GM21576 (cell line): ENCODE results near the gene ATM.

ENCODE experiments used
- ATAC-seq: cut with Tn5 transposase; IDR thresholded peaks from one replicate; pipeline ENCODE4 v1.9.1; 2021; ENCODE audit warnings: mild to moderate bottlenecking, moderate library complexity; ENCODE audit not compliant: unreplicated experiment

ATM gene

GRCh38 chr11:108218912-108219783, 3.7 kb upstream of the ATM start:
- no peak for ATAC-seq

DNA sequence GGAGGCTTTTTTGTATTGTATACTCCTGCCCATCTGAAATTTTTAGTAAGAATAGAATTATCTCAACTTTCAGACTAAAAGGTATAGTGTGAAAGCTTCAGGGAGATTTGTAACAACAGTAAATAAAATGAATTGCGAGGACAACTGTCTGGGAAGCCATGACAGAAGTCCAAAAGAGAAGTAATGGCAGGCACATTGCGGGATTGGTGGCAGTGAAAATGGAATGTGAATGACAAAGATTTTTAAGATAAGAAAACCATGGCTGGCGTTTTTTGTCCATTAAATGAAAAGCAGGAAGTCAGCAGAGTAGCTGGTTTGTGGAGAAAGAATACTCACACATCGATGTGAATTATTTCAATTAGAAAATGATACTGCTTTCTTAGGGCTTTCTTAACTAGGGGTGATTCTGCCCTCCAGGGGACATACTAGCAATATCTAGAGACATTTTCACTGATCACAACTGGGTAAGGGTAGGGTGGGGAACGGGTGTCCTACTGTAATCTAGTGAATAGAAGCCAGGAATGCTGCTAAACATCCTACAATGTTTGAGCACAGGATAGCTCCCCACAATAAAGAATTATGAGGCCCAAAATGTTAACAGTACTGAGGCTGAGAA, 2.0 kb upstream of the ATM start:
- no peak for ATAC-seq

- no peak for ATAC-seq
Measured at GRCh38 chr11:108221371-108221770, 1.5 kb upstream of the ATM start.

- ATAC-seq, result no peak
Measured at GRCh38 chr11:108221911-108222573, 825 bp upstream of the ATM start.

- peak; percentile 29 for ATAC-seq
Measured at GRCh38 chr11:108223348-108224149, 682 bp downstream of the ATM start.

DNA sequence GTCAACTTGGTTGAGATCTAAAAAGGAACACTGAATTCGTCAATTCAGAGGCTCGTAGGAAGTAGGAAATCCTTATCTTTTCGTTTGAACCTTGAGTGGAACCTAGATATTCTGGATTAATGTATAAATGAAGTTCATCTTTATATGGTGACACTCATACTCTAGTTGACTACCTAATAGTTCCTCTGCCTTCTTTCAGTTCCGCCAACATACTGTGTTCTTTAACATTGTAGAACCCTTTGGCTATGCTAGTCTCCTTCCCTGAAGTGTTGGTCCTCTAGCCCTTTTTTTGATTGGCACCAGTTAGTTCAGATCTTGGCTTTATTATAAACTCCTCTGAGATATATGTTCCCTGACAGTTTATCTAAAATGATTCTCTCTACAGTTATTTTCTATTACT, 1.5 kb downstream of the ATM start:
- no peak for ATAC-seq

DNA sequence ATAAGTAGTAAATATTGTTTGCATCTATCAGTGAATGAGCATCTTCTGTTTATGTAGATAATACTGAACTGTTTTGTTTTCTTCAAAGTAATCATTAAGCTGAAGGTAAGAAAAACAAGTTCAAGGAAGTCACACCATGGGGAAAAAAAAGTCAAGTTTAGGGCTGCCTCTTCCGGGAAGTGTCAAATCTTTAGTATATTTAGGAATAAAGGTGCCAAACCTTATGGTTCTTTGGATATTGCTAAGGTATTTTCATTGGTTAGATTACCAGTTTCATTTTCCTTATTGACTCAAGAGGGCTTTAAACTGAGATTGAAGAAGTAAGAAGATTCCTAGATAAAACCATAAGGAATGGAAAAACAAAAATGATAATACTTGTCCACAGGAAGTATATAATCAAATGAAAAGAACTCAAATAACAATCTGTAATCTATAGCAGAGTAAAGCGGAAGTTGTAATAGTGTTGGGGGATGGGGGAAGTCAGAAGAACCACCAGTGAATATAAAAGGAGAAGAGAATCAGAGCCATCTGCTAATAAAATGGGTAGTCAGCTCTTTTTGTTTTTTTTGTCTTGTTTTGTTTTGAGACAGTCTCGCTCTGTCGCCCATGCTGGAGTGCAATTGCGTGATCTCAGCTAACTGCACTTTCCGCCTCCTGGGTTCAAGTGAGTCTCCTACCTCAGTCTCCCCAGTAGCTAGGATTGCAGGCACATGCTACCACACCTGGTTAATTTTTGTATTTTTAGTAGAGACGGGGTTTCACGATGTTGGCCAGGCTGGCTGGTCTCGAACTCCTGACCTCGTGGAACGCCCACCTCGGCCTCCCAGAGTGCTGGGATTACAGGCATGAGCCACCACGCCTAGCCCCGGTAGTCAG, 2.3 kb downstream of the ATM start:
- no peak for ATAC-seq

DNA sequence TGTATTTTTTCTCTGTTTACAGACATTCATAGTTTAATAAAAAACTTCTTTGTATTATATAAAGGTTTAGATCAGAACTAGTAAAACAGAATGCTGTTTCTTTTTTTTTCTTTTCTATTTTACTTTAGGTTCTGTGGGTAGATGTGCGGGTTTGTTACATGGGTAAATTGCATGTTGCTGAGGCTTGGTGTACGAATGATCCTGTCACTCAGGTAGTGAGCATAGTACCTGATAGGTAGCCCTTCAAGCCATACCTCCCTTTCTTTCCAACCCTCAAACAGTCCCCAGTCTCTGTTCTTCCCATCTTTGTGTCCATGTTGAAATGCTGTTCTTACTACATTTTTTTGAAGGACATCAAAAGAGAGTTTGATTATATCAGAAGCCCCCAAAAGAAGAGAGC, 3.2 kb downstream of the ATM start:
- no peak for ATAC-seq

GRCh38 chr11:108228251-108228650, 5.4 kb downstream of the ATM start:
- no peak for ATAC-seq

GRCh38 chr11:108233277-108233945, 10.5 kb downstream of the ATM start:
- no peak for ATAC-seq

GRCh38 chr11:108235192-108235591, 12.3 kb downstream of the ATM start:
- ATAC-seq, result no peak

DNA sequence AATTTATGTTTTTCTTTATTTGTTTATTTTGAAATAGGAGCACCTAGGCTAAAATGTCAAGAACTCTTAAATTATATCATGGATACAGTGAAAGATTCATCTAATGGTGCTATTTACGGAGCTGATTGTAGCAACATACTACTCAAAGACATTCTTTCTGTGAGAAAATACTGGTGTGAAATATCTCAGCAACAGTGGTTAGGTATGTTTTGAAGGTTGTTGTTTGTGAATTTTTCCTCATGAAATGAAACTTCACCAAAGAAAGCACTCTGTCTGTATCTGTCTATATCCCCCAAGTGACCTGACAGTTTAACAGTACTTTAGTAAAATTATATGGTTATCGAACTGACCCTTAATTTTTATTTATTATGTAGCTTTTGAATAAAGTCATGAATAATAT, 12.8 kb downstream of the ATM start:
- ATAC-seq, result no peak

- ATAC-seq, result peak; percentile 38
Measured at GRCh38 chr11:108237058-108237481, 14.2 kb downstream of the ATM start.

DNA sequence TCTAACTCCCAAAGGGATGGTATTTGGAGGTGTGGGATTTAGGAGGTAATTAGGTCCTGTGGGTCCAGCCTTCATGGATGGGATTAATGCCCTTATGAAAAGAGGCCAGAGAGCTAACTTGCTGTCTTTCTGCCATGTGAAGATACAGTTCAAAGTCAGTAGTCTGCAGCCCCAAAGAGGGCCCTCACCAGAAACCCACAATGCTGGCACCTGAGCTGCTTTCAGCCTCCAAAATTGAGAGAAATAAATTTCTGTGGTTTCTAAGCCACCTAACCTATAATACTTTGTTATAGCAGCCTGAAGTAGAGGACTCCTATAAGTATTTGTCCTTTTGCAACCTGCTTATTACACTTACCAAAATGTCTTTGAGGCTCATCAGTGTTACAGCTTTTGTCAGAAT, 16.2 kb downstream of the ATM start:
- no peak for ATAC-seq

GRCh38 chr11:108241330-108242037, 18.6 kb downstream of the ATM start:
- ATAC-seq, result no peak

- ATAC-seq, result no peak
Measured at GRCh38 chr11:108242422-108242821, 19.6 kb downstream of the ATM start.

DNA sequence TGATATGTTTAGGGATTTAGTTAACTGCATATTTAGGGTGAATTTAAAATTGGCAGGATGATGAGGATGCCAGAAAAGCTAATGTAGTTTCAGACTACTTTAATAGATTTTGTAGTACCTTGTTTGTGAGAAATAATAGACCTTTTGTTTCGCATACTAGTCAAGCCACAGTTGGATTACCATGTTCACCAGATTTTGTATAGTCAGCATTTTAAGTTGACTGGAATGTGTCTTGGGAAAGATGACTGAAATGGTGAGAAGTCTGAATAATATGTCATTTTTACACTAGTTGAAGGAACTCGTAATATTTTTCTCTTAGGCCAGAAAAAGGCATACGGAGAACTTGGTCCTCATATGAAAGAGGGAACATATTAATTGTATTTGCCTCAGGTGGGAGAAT, 23.4 kb downstream of the ATM start:
- ATAC-seq, result no peak

- ATAC-seq, result no peak
Measured at GRCh38 chr11:108246885-108247284, 24.0 kb downstream of the ATM start.

DNA sequence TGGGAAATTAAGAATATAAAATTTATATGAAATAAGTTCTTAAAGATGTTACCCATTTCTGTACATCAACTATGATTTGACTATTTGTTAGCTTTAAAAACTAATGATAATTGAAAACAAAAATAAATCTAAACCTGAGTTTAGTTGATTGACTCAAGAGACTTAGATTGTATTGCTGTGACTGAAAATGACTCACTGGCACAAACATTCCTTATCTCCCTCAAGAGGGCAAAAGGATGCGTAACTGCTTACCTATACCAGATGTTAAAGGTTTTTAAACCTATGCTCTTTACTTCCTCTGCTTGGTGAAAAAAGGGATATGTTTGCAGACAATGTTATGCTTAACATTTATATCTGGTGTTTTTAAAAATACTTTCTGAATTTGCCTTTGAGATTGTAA, 30.3 kb downstream of the ATM start:
- ATAC-seq, result no peak
